ENCODE results near the gene SPRR2B. TPM values are rescaled to one million over a fixed set of nuclear protein-coding genes. Genes with fewer than 3 reads are reported as not detected.
"Not testable (repeated sequence)": the region's sequence is repeated elsewhere in the genome, so short reads cannot be mapped to it uniquely, and the experiment has no call there.

Gene SPRR2B
- not detected for total RNA-seq

- Histone ChIP-seq H3K36me3 (no peaks in the 10 kb centered on the region), H3K9me3 (no peaks in the 10 kb centered on the region), H3K4me1 (no peaks in the 10 kb centered on the region), H3K4me3 (no peak within 1 kb of the TSS), H3K27me3 (no peaks in the 10 kb centered on the region), H3K27ac (no peak within 1 kb of the TSS)
- DNase-seq = no peak
- TF ChIP-seq POLR2A (IDR thresholded peaks at IDR 0.05) = no peak
- no peak for TF ChIP-seq CTCF (IDR thresholded peaks at IDR 0.05)
Observed at GRCh38 chr1:153071511-153071910, at the start of gene SPRR2B. SPRR2B (minus strand) TSS chr1:153071611; CDS start chr1:153070839, 772 bp downstream.

DNA sequence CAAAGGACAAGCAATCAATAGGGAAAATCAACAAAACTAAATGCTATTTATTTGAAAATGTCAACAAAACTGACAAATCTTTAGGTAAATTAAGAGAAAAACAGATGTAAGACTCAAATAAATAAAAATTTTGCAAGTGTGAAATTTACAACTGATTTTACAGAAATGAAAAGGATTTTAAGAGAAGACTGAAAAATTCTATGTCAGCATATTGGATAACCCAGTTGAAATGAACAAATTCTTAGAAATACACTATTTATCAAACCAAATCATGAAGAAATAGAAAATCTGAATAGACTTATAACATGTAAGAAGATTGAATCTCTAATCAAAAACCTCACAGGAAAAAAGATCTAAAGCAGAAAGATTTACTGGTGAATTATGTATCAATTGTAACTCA, 49.5 kb upstream of the SPRR2B start:
- Histone ChIP-seq H3K27ac (no peak overlapping the region), H3K27me3 (no peaks in the 10 kb centered on the region), H3K4me1 (no peaks in the 10 kb centered on the region), H3K36me3 (no peaks in the 10 kb centered on the region), H3K4me3 (no peak overlapping the region), H3K9me3 (no peaks in the 10 kb centered on the region)
- DNase-seq = no peak
- TF ChIP-seq CTCF (IDR thresholded peaks at IDR 0.05) (no peak), POLR2A (IDR thresholded peaks at IDR 0.05) (no peak)

- Histone ChIP-seq H3K4me3 (no peak overlapping the region), H3K36me3 (no peaks in the 10 kb centered on the region), H3K4me1 (no peaks in the 10 kb centered on the region), H3K27me3 (no peaks in the 10 kb centered on the region), H3K9me3 (no peaks in the 10 kb centered on the region), H3K27ac (no peak overlapping the region)
- DNase-seq = no peak
- TF ChIP-seq POLR2A (IDR thresholded peaks at IDR 0.05) = no peak
- TF ChIP-seq CTCF (IDR thresholded peaks at IDR 0.05) = no peak
Observed at GRCh38 chr1:153119491-153119971, 48.1 kb upstream of the SPRR2B start.

GRCh38 chr1:153115264-153115663, 43.9 kb upstream of the SPRR2B start:
- H3K4me1 ChIP-seq, H3K36me3 ChIP-seq, DNase-seq, H3K9me3 ChIP-seq, H3K27me3 ChIP-seq, H3K4me3 ChIP-seq, H3K27ac ChIP-seq: not testable (repeated sequence)

GRCh38 chr1:153113416-153113815, 42.0 kb upstream of the SPRR2B start, which contains the start of gene SPRR2F:
SPRR2F (minus strand) TSS chr1:153113516; CDS start chr1:153112733, 783 bp downstream.
- no peaks in the 10 kb centered on the region for H3K4me1 ChIP-seq
- no peak within 1 kb of the TSS for H3K27ac ChIP-seq
- TF ChIP-seq CTCF (IDR thresholded peaks at IDR 0.05) (no peak), POLR2A (IDR thresholded peaks at IDR 0.05) (no peak)
- H3K9me3 ChIP-seq = no peaks in the 10 kb centered on the region
- H3K27me3 ChIP-seq = no peaks in the 10 kb centered on the region
- no peaks in the 10 kb centered on the region for H3K36me3 ChIP-seq
- H3K4me3 ChIP-seq = no peak within 1 kb of the TSS
- DNase-seq = no peak

- not testable (repeated sequence) for H3K36me3 ChIP-seq, H3K27me3 ChIP-seq, H3K27ac ChIP-seq, H3K4me3 ChIP-seq, DNase-seq, H3K4me1 ChIP-seq, H3K9me3 ChIP-seq
Observed at GRCh38 chr1:153112454-153112853, 41.0 kb upstream of the SPRR2B start.

GRCh38 chr1:153100245-153100644, 28.8 kb upstream of the SPRR2B start:
- Histone ChIP-seq H3K9me3 (no peaks in the 10 kb centered on the region), H3K4me1 (no peaks in the 10 kb centered on the region), H3K27me3 (no peaks in the 10 kb centered on the region), H3K4me3 (no peak overlapping the region), H3K36me3 (no peaks in the 10 kb centered on the region), H3K27ac (no peak overlapping the region)
- TF ChIP-seq CTCF (IDR thresholded peaks at IDR 0.05) = no peak
- TF ChIP-seq POLR2A (IDR thresholded peaks at IDR 0.05) = no peak
- DNase-seq = no peak

Data from Peyer's patch (tissue), 4 donors.